ENCODE measurements around the gene HIVEP3.

Gene HIVEP3

GRCh38 chr1:41809692-41810091 lies 109.0 kb downstream of the HIVEP3 start:
- no peak for DNase-seq

- DNase-seq: peak; percentile 21
These were observed 111.3 kb downstream of the HIVEP3 start for GRCh38 chr1:41807390-41807789.

GRCh38 chr1:41806472-41807155 lies 112.1 kb downstream of the HIVEP3 start:
- DNase-seq: peak; percentile 92

- DNase-seq: peak; percentile 63
These were observed 112.8 kb downstream of the HIVEP3 start for GRCh38 chr1:41805771-41806471.

DNA sequence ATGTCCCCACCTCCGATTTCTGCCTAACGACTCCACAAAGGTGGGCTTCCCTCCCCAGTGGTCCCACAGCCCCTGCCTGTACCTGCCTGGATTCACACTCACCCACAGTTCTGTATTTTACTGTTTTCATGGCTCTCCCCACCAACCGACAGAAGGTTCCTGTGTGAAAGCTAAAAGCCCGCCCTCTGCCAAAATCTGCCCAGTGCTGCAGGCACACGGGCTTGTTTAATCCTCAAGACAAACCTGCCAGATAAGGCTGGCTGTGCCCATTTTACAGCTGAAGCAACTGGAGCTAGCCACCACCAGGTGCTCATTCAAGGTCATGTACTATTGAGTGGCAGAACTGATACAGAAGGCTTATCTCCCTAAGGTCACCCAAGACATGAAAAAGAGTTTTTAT lies 114.5 kb downstream of the HIVEP3 start:
- DNase-seq: peak; percentile 68

GRCh38 chr1:41803656-41804055 lies 115.1 kb downstream of the HIVEP3 start:
- no peak for DNase-seq

GRCh38 chr1:41802532-41803501 lies 115.9 kb downstream of the HIVEP3 start:
- DNase-seq: peak; percentile 79

DNA sequence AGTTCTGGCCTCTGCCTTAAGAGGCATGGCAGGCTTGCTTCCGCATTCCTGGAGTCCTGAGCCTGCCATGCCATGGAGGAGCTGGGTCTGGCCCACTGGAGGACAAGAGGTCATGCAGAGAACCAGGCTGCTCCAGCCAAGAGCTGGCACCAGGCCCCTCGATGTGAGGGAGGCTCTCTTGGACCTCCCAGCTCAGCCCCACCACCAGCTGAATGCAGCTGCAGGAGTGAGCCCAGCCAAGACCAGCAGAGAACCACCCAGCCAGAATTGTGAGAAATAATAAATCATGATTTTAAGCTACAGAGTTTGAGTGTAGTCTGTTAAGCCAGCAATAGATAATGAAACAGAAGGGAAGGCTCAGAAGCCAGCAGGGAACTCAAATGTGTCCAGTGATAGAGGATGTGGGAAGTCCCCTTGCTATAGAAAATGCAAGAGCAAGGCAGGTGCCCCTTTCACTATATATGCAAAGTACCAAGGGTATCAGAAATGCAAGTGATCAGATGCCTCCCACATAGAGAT lies 118.4 kb downstream of the HIVEP3 start:
- no peak for DNase-seq

DNA sequence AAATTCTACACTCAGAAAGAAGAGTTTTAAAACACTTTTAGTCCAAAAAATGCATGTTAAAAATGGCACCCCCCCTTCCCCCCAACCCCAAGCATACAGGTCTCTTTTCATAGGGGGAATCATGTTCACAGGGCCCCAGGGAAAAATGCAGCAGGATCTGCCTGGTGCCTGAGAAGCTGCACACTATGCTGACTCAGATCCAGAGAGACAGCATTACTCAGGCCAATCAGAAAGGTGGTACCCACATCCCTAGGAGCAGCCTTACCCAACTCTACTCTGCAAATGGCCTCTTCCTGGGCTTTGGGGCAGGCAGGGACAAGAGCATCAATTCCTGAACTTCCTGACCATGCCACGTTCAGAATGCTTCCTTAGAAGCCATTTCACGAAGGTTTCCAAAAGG lies 119.0 kb downstream of the HIVEP3 start:
- DNase-seq: no peak

DNA sequence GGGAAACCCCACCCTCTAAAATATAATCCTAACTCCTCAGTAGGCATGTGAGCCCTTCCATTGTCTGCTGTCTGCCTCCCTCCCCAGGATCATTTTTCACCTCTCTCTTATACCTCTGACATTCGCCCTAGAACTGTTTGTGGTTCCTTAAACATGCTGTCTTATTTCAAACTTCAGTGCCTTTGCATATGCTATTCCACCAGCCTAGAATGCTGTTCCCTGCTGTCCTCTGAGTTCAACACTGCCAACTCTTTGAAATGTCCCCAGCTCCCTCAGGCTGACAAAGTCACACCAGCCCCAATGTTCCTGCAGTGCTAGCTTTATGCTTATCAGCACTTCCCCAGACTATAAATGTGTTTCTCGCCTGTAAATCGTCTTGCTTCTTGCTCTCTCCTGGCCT lies 119.5 kb downstream of the HIVEP3 start:
- DNase-seq: no peak

DNA sequence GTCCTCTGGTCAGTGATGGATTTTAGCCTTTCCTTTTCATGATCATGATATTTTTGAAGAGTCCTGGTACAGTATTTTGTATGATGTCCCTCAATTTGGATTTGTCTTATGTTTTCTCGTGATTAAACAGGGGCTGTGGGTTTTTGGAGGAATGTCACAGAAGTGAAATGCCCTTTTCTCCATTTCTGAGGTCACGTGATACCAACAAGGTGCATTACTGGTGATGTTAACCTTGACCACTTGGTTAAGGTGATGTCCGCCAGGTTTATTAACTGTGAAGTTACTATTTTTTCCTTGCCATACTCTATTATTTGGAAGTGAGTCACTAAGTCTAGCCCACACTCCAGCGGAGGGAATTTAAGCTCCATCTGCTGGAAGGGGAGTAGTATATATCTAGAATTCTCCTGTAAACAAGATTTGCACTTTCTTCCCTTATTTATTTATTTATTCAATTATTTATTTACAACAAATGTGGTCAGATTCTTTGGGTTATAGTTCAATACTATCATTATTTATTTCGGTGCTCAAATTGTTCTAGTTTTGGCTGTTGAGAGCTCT lies 123.4 kb downstream of the HIVEP3 start:
- DNase-seq: no peak

DNA sequence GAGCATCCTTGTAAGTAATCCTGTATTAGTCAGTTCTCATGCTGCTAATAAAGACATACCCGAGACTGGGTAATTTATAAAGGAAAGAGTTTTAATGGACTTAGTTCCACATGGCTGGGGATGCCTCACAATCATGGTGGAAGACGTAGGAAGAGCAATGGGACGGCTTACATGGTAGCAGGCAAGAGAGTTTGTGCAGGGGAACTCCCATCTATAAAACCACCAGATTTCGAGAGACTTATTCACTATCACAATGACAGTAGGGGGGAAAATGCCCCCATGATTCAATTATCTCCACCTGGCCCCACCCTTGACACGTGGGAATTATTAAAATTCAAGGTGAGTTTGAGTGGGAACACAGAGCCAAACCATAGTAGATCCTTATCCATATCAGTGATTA lies 124.7 kb downstream of the HIVEP3 start:
- no peak for DNase-seq

DNA sequence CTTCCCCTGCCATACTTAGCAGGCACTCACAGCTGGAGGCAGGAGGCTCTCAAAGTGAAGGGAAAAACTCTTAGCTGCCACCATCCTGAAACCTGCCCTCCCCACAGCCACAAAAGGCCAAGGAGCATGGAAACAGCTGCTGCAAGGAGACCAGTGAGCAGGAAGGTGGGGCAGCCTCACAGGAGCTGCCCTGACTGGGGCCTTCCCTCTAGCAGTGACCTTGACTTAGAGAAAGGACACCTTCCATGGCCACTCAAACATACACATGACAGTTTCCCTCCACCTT lies 126.3 kb downstream of the HIVEP3 start:
- no peak for DNase-seq

DNA sequence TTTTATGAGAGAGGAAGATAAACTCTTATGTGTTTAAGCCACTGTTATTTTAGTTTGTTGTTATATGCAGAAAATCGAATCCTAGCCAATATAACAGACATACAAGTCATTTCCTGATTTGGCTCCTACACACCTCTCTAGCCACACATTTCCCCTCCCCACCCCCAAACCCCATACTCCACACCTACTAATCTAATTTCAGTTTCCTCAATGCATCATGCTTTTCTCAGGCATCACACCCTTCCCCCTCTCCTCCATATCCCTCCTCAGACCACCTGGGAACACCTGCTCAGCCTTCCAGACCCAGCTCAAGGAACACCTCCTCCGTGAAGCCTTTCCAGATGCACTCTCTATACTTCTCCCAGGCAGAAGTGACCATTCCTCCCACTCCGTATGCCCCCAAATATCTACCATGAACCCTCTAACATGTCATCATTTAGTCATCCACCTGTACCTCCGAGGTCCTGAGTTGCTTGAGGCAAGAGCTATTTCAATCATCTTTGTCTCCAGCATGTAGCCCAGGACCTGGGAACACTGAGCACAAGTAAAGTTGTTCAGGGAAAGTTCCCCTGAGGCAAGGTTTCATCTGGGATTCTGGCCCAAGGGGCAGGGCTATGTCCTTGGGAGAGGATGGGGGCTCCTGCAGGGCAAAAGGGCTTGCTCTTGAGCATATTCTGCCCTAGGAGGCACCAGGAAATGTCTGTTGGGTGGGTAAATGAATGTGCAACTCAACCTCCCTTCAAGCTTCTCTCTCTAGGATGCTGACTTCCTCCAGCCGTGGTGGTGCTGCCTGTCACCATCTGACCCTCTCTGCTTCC lies 126.8 kb downstream of the HIVEP3 start:
- peak; percentile 42 for DNase-seq

DNA sequence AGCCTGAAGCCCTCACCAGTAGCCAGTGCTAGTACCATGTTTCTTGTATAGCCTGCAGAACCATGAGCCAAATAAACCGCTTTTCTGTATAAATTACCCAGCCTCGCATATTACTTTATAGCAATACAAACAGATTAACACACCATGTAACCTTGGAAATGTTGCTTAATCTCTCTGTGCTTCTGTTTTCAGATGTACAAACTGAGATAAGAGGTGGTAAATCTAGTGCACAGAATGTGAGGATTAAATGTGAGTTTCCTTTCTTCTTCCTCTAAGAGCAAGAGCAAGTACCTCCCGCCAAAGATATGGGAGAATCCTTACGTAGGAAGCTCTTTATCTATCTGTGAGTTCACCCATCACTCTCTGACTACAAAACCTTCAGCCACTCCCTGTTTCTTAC lies 128.4 kb downstream of the HIVEP3 start:
- DNase-seq: no peak

GRCh38 chr1:41789661-41790330 lies 128.9 kb downstream of the HIVEP3 start:
- DNase-seq: no peak

GRCh38 chr1:41788427-41788826 lies 130.3 kb downstream of the HIVEP3 start:
- DNase-seq: no peak

GRCh38 chr1:41784531-41785274 lies 134.0 kb downstream of the HIVEP3 start:
- DNase-seq: no peak

DNA sequence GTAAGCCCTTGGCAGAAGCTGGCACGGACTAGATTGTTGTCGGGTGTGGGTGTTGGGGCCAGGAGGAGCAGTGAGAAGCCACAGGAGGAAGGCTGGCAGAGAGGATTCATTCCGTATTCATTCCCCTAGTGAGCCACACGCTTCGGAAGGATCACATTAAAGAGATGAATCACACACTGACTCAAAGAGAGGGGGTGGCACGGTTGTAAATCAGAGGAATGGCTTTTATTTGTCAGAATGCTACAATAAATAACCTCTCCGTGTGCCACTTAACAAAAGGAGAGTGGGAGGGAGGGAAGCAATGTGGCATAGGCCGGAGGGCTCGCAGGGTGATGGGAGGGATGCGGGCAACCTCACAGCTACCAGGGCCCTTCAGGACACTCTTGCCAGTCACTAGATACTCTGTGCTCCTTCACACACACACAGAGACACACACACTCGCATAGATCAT lies 135.5 kb downstream of the HIVEP3 start:
- DNase-seq: no peak

GRCh38 chr1:41780916-41781315 lies 137.8 kb downstream of the HIVEP3 start:
- no peak for DNase-seq

DNA sequence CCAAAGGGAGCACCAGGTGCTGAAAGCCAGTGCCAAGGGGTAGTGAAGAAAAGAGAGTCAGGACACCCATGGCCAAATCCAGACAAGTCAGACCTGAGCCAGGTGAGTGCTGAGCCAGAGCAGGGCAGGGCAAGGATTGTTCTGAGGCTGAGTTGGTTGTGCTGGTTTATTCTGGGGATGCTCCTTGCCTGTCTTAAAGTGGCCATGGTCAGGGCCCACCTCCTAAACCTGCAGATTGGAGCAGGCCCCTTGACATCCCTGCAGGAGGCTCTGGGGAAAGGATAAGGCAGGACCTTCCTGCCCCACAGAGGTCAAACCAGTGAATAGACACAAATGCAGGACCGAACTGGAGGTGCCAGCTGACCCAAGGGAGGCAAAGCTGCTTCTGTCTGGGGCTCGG lies 138.4 kb downstream of the HIVEP3 start:
- DNase-seq: no peak
